Stimulated activated CD8-positive, alpha-beta memory T cell treated with anti-CD3 and anti-CD28 coated beads, Interleukin-4, amount 100 ng/mL, for 48 hours (primary cell): Measurements from ENCODE around the gene CPPED1.

Experiments
- DNase-seq: peaks from one replicate; pipeline ENCODE4 v3.0.0-alpha.2; 2020

The CPPED1 gene

GRCh38 chr16:12637002-12637401, 166.7 kb downstream of the CPPED1 start:
- DNase-seq = peak; percentile 17

- peak; percentile 11 for DNase-seq
Observed at GRCh38 chr16:12629271-12629670, 174.4 kb downstream of the CPPED1 start.

GRCh38 chr16:12628536-12628935, 175.2 kb downstream of the CPPED1 start:
- DNase-seq = no peak

GRCh38 chr16:12627394-12627793, 176.3 kb downstream of the CPPED1 start:
- no peak for DNase-seq

DNA sequence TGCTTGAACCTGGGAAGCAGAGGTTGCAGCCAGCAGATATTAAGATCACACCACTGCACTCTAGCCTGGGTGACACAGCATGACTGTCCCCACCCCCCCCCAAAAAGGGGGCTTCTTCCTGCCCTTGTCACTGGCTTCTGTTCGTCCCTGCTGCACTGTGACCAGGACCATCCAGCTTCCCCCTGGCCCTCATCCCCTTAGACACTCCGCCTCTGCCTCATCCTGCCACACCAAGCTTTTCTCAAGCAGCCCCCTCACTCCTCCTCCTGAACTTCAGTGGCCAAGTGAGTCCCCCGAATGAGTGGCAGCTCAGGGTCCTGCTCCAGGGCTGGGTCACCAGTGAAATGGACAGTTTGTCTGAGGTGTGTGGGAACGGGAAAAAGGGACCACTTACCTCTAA, 177.3 kb downstream of the CPPED1 start:
- peak; percentile 13 for DNase-seq

GRCh38 chr16:12625716-12626115, 178.0 kb downstream of the CPPED1 start:
- peak; percentile 2 for DNase-seq

DNA sequence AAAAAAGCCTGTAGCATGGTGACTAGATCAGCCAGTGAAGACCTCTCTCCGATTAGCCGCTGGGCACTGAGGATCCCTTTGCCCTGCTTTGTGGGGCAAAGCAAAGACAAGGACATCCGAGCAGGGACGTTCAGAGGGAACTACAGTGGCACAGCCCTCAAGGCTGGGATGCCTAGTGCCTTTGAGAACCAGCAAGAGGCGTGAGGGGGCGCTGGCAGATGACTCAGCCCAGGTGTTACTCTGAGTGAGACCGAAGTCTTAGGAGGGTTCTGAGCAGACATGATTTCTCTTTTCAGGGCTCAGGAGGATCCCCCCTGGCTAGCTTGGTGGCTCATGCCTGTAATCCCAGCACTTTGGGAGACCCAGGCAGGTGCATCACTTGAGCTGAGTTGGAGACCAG, 178.6 kb downstream of the CPPED1 start:
- DNase-seq = peak; percentile 42

- no peak for DNase-seq
Observed at GRCh38 chr16:12620150-12620549, 183.5 kb downstream of the CPPED1 start.

DNA sequence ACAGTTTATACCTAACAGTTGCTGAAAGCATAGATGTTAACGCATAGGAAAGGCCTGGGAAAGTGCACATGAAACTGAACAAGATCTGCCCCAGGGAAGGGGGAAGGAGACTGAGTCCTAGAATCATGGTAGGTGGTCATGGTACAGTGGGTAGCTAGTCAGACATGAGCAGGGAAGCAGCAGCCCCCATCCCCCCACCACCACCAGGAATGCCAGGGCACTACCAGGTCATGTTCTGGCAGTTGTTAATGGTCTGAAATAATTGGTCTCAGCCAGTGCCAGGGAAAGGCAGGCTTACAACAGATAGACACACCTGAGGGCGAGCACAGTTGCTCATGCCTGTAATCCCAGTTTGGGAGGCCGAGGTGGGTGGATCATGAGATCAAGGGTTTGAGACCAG, 185.2 kb downstream of the CPPED1 start:
- no peak for DNase-seq

DNA sequence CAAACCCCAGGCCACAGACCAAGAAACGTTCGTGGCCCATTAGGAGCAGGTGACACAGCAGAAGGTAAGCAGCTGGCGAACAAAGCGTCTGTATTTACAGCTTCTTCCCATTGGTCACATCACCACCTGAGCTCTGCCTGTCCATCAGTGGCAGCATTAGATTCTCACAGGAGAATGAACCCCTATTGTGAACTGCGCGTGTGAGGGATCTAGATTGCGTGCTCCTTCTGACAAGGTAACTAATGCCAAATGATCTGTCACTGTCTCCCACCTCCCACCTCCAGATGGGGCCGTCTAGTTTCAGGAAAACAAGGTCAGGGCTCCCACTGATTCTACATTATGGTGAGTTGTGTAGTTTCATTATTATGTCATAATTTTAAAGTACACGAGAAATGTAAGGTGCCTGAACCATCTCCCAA, 186.3 kb downstream of the CPPED1 start:
- DNase-seq = peak; percentile 59

- DNase-seq = no peak
Observed at GRCh38 chr16:12614662-12615278, 188.9 kb downstream of the CPPED1 start.

- no peak for DNase-seq
Observed at GRCh38 chr16:12613992-12614661, 189.6 kb downstream of the CPPED1 start.

GRCh38 chr16:12613131-12613991, 190.3 kb downstream of the CPPED1 start:
- peak; percentile 70 for DNase-seq

- DNase-seq = peak; percentile 37
Observed at GRCh38 chr16:12612598-12613101, 191.0 kb downstream of the CPPED1 start.

GRCh38 chr16:12611916-12612597, 191.6 kb downstream of the CPPED1 start:
- DNase-seq = no peak

DNA sequence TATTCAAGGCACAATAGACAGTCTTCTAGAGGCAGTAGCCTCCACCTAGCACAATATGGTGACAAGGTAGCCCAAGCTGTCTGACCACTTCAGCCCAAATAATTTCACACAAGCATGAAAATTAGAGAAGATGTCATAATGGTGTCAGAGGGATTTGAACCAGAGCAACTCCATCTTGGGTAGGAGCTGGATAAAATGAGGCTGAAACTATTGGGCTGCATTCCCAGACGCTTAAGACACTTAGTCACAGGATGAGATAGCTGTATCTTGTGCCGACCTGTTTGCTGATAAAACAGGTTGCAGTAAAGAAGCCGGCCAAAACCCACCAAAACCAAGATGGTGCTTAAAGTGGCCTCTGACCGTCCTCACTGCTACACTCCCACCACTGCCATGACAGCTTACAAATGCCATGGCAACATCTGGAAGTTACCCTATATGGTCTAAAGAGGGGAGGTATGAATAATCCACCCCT, 192.6 kb downstream of the CPPED1 start:
- no peak for DNase-seq

- no peak for DNase-seq
Observed at GRCh38 chr16:12609937-12610699, 193.6 kb downstream of the CPPED1 start.
